HG02763 (cell line): ENCODE data around the gene CYTH4.
"Not testable (repeated sequence)": the region's sequence is repeated elsewhere in the genome, so short reads cannot be mapped to it uniquely, and the experiment has no call there.

Experiments used
- ATAC-seq: cut with Tn5 transposase; IDR thresholded peaks from one replicate; pipeline ENCODE4 v1.9.1; 2021; ENCODE audit warnings: mild to moderate bottlenecking, moderate library complexity; ENCODE audit not compliant: unreplicated experiment

Gene CYTH4, protein sequence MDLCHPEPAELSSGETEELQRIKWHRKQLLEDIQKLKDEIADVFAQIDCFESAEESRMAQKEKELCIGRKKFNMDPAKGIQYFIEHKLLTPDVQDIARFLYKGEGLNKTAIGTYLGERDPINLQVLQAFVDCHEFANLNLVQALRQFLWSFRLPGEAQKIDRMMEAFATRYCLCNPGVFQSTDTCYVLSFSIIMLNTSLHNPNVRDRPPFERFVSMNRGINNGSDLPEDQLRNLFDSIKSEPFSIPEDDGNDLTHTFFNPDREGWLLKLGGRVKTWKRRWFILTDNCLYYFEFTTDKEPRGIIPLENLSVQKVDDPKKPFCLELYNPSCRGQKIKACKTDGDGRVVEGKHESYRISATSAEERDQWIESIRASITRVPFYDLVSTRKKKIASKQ

GRCh38 chr22:37282385-37282677 lies at the start of gene CYTH4:
Gene CYTH4, plus strand, starts transcription at chr22:37282508. Its CDS starts 62 bp downstream, at chr22:37282570.
- no peak for ATAC-seq

DNA sequence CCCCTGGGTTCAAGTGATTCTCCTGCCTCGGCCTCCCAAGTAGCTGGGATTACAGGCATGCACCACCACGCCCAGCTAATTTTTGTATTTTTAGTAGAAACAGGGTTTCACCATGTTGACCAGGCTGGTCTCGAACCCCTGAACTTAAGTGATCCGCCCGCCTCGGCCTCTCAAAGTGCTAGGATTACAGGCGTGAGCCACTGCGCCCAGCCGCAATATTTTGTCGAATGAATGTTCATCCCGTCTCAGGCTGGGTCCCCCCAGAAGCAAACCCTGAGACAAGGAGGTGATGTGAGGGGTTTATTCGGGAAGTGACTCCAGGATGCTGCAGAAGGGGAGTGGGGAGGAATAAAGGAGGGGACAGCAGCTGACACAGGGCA lies 48.9 kb upstream of the CYTH4 start:
- ATAC-seq = not testable (repeated sequence)

GRCh38 chr22:37233751-37234631 lies 48.3 kb upstream of the CYTH4 start:
- no peak for ATAC-seq

GRCh38 chr22:37234736-37235711 lies 47.3 kb upstream of the CYTH4 start:
- no peak for ATAC-seq

DNA sequence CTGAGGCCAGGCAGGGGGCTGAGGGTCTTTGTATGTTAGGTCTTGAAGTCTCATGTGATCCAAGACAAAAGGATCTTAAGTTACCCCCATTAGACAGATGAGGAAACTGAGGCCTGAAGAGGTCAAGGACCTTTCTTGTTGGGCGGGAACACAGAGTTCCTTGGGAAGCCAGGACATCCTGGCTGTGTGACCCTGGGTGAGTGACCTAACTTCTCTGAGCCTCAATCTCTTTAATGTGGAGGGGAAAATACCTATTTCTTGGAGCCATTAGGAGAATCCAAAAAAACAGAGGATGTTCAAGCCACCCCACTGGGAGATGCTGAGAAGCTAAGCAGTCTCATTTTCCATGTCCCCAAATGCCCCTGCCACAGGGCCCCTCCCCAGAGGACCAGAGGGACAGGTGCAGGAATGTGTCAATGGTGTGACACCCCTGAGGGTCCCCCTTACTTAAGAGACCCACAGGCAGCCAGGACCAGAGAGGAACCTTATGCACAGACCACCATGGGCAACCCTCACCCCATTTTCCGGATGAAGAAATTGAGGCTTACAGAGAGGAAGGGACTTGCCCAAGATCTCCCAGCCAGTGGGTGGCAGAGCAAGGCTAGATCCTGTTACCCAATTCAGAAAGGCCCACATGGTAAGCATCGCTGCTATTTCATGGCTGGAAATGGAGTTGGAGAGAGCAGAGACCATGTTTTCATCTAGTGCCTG lies 46.3 kb upstream of the CYTH4 start:
- ATAC-seq = no peak

DNA sequence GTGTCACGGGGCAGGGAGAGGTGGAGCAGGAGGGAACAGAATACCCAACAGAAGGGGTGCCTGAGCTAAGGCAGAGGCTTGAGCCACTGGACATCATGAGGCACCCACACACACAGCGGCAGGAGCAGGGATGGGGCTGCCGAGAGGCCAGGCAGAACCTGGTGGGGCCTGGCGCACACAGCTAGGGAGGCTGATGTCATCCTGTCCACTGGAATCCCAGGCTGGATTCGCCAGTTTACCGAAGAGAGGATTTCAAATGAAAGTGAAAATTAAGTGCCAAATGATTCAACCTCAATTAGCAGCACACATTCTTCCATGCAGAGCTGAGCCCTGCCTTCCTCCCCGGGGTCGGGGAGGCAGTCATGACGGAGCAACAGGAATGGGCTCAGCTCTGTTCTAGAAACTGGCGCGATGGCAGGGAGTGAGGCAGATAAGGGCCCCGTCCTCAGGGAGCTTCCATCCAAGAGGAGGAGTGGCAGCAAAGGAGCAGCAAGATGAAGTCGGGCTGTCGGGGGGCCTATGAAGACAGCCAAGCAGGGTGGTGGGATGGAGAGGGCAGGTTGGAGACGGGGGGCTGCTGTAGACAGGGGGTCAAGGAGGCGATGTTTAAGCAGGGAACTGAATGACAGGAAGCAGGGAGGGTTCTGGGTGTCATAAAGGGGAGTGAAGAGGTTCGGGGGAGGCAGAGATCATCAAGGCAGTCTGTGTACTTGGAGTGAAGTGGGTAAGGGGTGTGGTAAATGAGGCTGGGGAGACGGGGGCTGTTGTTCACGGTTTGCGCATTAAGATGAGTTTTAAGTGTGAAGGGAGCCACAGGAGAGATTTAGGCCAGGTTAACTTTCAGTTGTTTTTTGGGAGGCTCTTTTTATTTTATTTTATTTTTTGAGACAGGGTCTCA lies 44.7 kb upstream of the CYTH4 start:
- ATAC-seq = no peak

- ATAC-seq = no peak
These were observed 42.7 kb upstream of the CYTH4 start for GRCh38 chr22:37239336-37240239.

DNA sequence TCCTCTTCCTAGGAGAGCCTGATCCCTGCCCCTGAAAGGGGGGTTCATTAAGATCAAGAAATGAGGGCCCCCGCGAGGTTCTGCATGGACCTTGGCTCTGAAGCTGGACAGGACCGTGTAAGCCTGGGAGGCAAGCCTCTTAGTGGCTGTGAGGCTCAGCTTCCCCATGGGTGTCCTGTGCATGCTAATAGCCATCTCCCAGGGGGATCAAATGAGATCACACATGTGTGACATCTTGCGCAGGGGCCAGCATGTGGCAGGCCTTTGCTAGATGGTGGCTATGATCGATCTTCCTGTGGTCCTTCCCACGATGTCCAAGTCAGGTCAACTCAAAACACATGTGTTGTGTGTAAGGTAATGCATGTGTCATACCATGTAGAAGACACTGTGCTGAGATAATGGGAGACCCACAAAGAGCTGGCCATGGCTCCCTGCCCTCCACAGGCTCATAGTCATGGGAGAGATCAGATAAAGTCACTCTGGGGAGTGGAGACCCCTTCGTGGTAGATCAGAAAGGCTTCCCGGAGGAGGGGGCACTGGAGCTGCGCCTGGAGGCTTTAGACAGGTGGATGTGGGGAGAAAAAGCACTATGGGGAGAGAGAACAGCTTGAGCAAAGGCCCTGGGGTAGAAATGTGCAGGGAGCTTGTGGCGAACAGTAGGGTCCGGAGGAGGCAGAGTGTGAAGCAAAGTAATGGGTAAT lies 41.9 kb upstream of the CYTH4 start:
- ATAC-seq = no peak

- no peak for ATAC-seq
These were observed 41.4 kb upstream of the CYTH4 start for GRCh38 chr22:37240941-37241320.

DNA sequence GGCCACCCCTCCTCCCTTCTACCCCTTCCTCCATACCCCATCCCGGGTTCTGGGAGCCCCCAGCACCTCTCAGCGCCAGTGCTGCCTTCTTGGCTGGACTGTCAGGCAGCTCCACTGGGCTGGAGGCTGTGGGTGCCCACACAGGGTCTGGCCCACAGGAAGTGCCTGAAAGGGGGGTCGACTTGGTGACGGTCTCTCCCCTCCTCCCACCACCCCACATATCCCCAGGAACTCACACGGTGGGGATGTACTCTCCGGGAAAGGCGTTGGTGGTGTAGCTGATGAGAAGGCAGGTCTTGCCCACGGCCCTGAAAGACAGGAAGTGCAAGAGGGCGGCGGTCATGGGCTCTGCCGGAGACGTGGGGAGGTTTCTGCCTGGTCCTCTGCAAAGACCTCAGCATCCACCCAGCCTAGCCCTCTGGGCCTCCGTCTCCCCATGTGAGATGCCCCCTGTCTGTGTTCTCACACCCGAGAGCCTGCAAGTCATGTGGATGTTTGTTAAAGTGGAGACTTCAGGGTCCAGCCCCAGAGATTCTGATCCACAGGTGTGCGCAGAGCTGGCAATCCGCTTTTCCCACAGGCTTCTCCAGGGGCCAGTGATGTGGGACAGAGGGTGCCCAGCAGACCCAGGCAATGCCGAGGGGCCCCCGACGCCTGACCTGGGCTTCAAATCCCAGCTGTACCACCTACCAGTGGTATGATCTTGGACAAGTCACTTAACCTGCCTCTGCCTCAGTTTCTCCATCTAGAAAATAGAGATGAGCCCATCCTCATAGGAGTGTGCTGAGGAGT lies 40.8 kb upstream of the CYTH4 start:
- no peak for ATAC-seq

DNA sequence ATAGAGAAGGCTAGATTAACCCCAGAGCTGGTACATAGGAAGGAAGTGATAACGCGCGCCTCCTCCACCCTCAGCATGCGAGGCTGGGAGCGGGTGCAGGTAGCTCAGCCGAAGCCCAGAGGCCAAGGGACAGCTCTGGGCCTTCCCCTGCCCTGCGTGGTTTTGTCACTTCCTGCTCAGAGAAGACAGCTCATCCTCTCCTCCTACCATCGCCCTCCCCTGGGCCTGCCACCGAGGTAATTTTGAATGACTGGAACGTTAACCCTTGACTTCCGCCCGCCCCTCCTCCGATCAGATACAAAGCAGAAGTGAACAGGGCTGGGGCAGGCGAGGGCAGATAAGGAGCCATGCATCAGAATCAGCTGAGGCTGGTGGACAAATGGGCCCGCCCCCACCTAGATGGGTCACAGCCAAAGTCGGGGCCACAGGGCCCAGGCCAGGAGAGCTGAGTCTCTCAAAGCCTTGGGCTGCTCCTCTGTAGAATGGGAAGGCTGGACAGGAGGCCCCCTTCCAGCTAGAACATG lies 39.9 kb upstream of the CYTH4 start:
- peak; percentile 56 for ATAC-seq

- peak; percentile 1 for ATAC-seq
These were observed 38.8 kb upstream of the CYTH4 start for GRCh38 chr22:37243402-37244113.

DNA sequence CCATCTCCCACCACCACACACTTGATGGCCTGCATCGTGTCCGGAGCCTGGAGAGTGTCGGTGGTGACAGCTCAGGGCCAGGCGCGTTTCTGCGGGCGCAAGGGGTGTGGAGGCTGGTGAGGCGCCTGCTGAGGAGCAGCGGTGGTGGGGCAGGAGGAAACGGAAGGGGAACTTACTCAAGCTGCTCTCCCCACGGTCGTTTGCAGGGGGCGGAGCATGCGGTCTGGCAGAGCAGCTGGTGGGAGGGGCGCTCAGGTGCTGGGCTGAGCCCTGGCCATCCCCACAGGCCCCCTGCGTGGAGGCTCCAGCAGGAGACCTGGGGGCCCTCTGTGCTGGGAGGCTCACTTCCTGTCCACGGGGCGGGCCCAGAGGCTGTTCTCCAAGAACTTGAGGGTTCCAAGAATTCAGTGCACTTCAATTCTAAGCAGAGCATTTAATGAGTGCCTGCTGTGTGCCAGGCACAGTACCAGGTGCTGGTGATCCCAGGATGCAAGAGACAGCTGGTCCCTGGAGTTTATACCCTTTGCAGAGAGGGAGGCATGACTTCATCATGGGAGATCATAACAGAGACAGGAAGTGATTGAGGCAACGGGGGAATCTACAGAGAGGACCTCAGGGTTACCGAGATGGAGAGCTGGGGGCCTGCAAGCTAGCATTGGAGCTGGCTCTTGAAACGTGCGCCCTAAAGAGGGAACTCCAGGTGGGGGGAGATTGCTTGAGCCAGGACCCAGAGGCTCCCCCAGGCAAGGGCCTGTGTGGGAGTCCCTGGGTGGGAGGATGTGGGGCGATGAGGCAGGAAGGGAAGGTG lies 38.0 kb upstream of the CYTH4 start, which contains the start of gene RAC2:
Gene RAC2, minus strand, starts transcription at position 156 of the 808 bp plus-strand sequence. Its CDS starts 121 bp downstream, at position 35.
- peak; percentile 42 for ATAC-seq

- no peak for ATAC-seq
These were observed 37.2 kb upstream of the CYTH4 start for GRCh38 chr22:37244922-37245722.
